NCI-H345 treated with DMSO at 0.1 percent for 48 hours (cell line): Measurements from ENCODE around the gene CTNNA2.
A peak's percentile ranks its signal among the peaks of the same experiment; 100 is the strongest.

ENCODE experiments used
- DNase-seq: peaks from one replicate; lab custom pipeline; 2025; ENCODE audit not compliant: unreplicated experiment; lab: John Stamatoyannopoulos, UW

The CTNNA2 gene

DNA sequence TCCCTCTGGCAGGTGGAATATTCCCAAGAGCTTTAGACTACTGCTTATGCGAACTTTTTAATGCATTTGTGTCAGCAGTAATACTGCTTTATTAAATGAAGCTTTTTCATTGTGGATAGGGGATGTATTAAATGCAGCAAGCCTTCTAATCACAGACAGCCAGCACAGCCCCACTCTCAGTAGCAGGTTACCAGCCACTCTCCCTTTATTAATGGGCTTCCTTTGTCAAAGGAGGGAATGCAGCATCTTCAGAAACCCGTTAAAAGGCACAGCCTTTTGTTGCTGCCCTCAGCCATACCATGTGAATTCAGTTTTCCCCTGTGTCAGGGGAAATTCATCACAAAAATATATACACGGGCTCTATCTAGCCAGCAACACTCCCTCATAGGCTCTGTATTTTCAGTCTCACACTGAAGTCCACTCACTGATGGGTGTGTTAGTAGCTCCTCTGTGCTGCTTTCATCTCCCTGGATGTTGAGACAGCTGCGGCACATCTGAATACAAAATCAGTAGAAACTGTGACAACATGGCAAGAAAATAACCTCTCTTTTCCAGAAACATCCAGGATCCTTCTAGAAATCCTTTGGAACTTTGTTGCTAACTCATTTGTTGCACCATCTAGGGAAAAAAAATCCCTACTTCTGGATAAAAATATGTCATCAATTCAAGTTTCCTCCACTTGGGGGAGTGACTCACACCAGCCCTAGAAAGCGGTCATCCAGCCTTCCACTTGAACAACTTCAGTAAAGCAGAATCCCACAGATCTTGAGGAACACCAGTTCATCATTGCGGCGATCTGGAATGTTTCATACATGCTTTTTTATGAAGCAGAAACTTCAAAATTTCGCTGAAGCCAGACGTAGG is 743.3 kb downstream of the CTNNA2 start:
- DNase-seq: no peak

DNA sequence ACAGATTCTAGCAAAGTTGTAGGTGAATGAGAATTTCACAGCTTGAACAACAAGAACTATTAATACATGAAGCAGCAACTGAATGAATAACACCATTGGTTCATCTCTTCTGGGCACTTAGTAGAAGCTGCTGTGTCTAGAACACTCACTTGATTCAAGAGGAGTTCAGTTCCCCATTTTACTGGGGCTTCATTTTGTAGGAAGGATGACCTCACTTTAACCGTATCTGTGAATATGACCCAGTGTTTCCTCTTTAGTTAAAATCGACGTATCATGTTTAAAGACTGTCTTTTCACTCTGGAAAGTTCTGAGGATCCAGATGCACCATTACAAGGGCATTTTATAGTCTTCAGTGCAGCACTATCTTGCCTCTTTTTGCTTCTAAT is 743.9 kb downstream of the CTNNA2 start:
- no peak for DNase-seq

DNA sequence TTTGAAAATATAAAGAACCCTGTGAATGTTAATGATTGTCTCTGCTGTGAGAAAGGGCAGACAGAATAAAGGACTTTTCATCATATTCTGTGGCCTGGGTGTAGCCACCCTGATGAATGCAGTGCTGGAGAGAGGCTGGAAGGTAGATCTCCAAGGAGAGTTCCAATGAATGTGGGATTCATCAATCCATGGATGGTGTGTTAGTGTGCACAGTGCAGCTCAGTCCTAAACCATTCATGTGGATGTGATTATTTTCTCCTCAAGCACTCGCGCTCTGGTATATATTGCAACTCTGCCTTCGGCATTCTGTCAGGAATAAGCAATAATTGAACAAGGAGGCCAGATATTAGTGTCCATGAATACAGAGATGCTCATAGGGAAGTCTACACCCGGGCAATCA is 744.6 kb downstream of the CTNNA2 start:
- DNase-seq: no peak

DNA sequence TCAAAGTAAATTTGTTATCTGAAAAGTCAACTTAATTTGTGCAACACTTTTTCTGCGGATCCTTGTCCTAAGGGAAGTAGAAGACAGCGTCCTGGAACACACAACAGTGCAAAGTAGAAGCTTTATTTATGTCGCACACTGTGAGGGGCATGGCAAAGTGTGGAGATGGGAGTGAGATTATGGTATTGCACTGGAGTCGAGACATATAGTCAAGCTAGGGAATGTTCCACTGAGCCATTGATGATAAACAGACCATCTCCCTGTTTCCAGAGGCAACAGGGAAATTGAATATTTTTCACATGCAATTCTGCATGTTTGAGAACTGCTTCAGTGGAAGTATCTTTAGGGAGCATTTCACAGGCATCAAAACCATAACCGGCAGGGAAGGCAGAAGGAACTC is 745.5 kb downstream of the CTNNA2 start:
- DNase-seq: no peak

DNA sequence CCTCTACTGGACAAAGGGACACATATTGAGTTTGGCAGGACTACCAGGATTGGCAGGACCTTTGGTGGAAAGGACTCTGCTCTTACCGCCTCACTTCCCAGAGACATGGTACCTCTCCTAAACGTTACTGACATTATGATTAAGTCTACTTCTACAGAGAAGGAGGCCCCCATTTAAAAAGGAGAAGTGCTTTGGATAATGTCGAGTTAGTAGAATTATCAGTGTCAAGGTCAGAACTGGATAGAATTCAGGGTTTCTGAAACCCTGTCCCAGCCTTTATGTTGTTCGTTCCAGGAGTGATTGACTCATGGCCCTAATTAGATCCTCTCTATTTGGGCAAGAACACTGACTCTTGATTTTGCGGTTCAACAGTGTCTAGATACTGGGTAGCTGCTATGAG is 745.9 kb downstream of the CTNNA2 start:
- no peak for DNase-seq

DNA sequence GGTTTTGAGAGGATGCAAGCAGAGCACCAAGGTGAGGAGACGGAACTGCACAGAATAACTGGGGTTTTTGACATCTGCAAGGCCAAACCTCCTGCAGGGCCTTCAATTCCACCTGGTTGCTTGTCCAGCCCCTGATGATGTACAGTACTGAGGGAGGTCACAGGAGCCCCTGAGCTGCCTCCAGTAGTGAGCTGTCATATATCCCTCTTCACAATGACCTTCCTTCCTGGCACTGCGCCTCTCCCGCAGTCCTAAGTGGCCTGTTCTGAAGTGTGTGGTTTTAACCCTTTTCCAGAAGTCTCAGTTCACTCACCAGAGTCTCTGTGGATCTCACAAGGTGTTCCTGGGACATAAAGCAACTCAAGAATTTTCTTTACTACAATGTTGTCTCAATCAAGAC is 746.4 kb downstream of the CTNNA2 start:
- DNase-seq: no peak

DNA sequence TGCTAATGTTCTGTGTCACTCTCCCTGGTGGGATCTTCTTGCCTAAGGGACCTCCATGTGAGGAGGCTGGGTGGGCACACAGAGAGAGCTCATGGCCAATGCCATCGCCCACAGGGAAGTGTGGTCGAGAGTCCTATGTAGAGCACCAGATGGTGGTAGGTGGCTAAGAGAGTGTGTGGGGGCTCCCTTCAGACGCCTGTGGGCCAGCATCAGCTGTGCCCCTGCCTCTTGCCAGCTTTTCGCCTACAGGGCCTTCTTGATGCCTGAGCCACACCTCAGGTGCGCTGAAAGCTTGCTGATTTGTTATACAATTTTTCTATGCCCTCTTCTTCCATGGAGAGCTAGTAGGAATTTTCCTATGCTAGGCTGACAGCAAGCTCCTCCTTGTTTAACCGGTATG is 753.4 kb downstream of the CTNNA2 start:
- DNase-seq: no peak

DNA sequence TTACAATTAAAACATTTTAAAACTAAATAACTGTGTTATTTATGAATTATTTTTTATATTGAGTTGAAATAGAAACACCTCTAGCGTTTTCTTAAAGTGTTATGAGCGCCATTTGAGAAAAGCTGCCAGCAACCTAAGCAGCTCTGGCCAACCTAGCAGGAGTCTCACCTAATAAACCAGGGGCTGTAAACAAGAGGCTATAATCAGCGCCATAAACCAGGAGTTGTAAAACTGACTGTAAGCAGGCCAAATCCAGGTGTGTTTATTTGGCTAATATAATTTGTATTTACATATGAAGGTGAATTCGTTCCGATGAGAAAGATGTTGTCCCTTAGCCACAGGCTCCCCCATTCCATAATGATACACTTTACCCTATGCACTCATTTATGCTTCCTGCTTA is 757.0 kb downstream of the CTNNA2 start:
- DNase-seq: no peak

DNA sequence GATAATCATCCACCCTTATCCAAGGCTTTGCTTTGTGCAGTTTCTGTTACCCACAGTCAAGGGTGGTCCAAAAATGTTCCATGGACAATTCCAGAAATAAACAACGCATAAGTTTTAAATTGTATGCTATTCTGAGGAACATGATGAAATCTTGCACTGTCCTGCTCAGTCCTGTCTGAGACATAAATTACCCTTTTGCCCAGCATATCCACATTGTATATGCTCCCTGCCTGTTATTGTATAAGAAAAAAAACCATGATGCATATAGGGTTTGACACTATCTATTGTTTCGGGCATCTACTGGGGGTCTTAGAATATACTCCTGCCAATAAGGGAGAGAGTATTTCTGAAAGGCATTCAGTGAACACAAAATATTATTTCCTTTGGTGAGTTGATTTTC is 767.7 kb downstream of the CTNNA2 start:
- DNase-seq: no peak

DNA sequence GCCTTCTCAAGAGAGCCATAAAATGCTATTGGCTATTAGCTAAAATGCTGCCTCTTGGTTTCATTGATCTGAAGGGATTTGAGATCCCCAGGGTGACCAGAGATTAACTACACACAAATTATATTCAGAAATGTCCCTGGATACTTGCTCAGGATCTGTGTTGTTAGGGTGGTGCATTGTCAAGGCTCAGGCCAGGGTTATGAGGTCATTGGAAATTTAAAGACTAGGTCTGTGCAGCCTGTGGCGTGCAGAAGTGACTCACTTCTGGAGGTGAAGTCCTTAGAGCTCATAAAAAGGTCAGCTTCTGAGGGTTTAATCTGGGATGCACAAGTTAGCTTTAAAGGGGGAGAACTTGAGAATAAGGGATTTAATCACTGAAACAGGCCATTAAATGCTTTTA is 768.2 kb downstream of the CTNNA2 start:
- DNase-seq: no peak

DNA sequence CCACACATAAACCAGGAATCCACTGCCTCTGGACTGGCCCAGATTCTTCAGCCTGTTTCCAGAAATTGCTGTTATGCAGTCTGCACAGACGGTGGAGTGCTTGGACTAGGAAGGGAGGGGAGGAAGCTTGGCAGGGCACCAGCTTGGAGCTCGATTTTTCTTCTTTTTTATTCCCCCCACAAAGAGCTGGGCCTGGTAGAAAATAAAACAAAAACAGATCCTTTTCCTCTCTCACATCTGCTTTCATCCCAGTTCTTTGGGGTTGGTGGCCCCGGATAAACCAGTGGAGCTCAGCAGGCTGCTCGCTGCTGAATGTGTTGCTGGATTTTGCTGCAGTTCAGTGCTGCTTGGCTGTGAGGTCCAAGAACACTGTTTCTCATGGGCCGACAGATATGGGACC is 775.7 kb downstream of the CTNNA2 start:
- DNase-seq: no peak

DNA sequence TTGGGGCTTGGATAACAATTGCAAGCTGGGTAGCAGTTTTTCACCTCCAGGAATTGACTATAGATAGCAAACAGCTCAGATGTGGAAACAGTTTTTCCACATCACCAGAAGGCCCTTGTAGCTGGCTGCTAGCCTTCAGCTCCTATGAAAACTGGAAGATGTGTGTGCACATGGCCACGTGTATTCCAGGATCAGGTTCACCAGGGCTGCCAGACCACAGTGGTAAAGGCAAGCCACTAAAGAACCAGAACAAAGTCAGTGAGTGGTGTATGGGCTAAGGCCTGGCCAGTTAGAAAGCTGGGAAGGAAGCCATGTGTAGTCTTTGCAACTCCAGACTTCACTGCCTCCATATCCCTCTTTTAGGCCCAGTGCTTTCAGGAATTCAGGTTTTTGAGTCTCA is 778.8 kb downstream of the CTNNA2 start:
- no peak for DNase-seq

DNA sequence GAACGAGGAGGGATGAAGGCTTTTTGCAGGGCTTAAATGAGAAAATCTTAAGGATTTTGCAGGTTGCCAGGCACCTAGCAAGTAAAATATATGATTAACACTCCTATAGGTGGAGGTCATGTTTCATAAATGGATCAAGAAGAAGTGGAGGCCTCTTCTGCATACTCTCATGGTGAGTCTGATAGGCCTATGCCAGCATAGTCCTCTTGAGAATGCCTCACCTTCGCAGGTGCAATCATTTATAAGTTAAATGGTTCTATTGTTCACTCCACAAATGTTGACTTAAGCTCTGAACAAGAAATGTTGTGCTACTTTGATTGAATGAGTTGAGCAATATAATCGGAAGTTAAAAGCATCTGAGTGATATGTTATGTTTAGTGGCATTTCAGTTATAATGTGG is 779.6 kb downstream of the CTNNA2 start:
- DNase-seq: peak; percentile 50

DNA sequence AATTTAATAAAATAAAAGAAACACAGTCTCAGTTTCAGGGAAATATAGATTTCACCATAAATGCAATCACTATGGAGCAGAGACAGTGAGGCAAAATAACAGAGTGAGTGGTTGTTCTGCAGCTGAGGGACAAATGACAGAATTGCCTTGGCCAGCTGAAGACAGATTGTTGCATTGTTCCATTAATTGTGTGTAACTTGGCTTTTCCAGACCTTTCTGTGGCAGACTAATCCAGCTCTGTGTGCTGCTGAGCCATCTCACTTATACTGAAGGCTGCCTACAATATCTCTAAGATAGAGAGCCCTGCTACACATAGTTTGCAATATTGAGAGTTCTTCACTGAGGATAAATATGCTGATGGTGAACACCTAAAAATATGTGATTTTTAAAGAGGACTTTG is 780.2 kb downstream of the CTNNA2 start:
- no peak for DNase-seq

DNA sequence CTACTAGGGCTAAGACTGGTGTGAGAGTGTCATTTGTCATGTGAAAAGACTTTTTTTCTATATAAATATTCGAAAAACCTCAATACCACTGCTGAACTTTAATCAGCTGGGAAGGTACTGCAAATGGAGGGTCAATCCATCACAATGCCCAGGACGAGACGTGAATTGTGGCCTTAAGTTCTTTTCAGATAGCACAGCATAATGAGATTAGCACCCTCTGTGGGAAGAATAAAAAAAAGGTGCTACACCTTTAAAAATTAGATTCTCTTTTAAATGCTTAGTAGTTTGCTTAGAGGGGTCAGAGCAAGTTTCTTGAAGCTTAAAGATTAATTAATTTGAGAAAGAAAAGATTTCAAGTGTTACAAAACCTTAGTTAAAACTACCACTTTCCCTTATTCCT is 786.1 kb downstream of the CTNNA2 start:
- DNase-seq: no peak

DNA sequence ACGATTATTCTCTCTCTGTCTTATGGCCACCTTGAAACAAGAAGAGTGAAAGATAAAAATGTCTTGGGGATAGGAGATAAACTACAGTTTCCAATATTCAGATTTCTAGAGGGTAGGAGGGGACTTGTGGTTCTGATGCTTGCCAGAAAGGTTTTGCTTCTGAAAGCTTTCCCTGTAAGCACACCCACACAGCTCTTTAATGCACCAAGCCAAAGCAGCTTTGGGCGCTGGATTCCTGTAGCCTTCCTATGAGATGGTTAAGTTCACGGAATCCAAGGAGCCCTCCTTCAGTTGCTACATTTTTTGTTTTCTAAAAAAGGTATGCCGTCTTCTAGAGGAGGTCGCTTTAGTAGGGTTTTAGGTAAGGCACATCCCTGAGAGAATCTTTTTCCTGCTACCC is 786.8 kb downstream of the CTNNA2 start:
- DNase-seq: no peak

DNA sequence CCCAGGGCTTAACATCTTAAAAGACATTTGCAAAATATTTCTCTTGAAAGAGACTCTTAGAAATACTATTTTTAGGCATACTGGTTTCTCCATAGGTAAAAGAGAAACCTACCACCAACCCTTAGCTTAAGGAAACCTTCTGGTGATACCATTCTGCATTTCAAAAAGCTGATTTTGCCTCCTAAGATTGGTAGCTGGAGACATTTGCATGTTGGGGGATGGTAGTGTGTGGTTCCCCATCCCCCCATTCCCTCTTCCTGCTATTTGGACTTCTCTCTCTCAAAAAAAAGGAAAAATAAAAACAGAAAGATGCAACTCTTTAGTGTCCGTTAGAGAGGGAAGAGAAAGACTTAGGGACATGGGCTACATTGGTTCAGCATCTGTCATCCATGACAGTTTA is 787.5 kb downstream of the CTNNA2 start:
- DNase-seq: no peak

DNA sequence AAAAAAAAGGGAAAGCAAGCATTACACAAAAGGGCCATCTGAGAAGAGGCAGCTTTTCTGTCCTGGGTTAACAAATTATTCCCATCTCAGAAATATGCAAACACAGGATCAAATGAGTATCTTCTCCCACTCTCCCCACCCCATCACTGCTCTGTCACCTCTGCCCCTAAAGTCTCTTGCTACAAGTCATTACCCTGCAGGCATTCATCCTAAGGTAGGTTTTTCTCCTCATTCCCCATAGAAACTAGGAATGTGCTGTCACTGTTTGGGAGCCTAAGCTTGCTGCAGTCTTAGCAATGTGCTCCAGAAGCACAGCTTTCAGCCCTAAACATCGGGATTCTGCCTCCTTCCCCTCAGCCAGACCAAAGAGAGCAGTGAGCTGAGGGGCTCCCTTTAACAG is 788.1 kb downstream of the CTNNA2 start:
- no peak for DNase-seq

DNA sequence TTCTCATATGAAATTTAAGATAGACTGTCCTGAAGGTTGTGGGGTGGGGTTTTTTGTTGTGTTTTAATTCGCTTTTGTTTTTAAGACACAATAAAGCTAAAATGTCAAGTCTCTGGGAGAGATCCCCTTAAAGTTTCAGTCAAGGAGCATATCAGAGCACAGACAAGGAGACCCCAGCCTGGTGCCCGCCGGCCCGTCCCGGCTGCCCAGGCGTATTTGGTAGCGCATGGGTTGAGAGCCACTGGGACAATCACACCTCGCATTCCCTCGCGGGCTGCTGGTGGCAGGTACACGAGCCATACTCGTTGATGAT is 789.1 kb downstream of the CTNNA2 start:
- DNase-seq: no peak

DNA sequence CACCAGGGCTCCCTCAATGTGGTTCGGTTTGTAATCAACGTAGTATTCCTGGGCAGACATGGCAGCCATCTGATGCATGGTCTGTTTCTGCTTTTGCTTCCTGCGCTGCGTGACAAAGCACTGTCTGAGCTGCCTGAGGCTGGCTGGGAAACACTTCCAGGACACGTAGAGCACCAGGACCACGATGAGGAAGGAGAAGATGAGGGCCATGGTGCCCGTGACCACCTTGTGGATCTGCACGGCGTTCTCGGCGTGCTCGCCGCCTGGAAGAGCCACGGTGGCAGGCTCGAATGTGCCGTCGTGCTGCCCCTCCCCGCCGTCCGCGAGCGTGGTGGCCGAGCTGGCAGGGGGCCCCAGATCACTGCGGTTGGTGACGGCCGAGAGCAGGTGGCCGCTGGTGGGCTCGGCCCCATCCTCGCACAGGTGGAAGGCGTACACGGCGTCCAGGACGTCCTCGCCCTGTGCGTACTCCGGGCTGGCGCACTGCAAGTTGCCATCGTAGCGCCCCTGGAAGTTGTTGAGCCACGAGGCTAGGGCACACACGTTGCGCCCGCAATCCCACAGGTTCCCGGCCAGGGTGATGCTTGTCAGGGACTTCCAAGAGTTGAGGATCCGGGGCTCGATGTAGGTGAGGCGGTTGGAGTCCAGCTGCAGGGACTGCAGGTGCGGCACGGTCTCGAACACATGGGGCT is 789.6 kb downstream of the CTNNA2 start:
- DNase-seq: no peak

DNA sequence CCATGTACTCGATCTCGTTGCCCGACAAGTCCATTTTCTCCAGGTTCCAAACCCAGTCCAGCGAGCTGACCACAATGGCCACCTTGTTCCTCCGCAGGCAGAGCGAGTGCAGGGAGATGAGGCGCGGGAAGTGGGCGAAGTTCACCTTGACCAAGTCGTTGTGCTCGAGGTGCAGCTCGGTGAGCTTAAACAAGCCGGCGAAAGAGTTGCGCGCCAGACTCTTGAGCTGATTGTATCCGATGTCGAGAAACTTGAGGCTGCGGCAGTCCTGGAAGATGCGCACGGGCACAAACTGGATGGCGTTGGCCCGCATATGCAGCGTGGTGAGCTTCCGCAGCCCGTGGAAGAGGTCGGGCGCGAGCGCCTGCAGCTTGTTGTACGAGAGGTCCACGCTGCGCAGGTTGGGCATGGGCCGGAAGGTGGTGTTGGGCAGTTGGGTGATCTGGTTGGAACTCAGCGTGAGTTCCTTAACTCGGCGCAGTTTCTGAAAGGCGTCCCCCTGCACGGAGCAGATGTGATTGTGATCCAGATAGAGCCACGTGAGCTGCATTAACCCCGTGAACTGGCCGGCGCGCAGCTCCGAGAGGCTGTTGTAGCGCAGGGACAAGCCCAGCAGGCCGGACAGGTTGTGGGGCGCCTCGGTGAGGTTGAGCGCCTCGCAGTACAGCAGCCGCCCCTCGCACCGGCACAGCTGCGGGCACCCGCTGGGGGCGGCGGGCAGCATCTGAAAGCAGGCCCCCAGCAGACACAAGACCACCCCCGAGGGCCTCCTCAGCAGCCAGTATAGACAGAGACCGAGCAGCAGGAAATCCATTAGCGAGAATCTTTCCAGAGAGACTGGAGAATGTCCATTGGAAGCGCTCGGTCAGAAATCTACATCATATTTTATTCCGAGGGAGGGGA is 790.4 kb downstream of the CTNNA2 start:
- no peak for DNase-seq
